ENCODE measurements around the gene DYNC2H1. TPM values are rescaled to one million over a fixed set of nuclear protein-coding genes. Genes with fewer than 3 reads are reported as not detected.

Gene DYNC2H1
- total RNA-seq, 1 experiment from 2014 or later, result 17.2 TPM

DNA sequence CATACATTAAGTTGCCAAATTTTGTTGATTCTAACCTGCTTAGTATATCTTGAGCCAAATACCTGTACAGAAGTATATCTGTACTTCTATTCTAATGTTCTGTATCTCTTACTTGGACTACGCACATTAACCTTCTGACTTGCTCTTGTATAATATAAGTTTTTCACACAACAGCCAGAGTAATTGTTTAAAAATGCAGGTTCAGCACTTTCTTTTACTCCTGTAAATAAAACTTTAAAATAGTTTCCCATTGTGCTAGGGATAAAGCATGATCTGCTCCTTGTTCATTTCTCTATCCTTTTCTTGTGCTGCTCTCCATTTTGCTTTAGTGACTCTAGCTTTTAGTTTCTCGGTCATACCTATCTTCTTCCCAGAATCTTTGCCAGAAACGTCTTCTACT is 48.3 kb downstream of the DYNC2H1 start:
- DNase-seq (ENCODE audit: low spot score) (no peak), ATAC-seq (no peak)
- peaks cover 8% of the 10 kb centered on the region for H3K36me3 Mint-ChIP-seq
- ChIA-PET CTCF (interaction anchor here (0.5 kb wide), 1 partner anchor 325 kb away, joined by 4 read pairs; no protein-coding TSS in a partner anchor), POLR2A (no interaction called here)
- no peaks in the 10 kb centered on the region for H3K9me3 Mint-ChIP-seq
- H3K4me3 Mint-ChIP-seq, result no peak overlapping the region
- no peaks in the 10 kb centered on the region for H3K27me3 Mint-ChIP-seq (ENCODE audit: low read depth)
- H3K4me1 Mint-ChIP-seq, result no peaks in the 10 kb centered on the region
- TF ChIP-seq, protein P1, sequence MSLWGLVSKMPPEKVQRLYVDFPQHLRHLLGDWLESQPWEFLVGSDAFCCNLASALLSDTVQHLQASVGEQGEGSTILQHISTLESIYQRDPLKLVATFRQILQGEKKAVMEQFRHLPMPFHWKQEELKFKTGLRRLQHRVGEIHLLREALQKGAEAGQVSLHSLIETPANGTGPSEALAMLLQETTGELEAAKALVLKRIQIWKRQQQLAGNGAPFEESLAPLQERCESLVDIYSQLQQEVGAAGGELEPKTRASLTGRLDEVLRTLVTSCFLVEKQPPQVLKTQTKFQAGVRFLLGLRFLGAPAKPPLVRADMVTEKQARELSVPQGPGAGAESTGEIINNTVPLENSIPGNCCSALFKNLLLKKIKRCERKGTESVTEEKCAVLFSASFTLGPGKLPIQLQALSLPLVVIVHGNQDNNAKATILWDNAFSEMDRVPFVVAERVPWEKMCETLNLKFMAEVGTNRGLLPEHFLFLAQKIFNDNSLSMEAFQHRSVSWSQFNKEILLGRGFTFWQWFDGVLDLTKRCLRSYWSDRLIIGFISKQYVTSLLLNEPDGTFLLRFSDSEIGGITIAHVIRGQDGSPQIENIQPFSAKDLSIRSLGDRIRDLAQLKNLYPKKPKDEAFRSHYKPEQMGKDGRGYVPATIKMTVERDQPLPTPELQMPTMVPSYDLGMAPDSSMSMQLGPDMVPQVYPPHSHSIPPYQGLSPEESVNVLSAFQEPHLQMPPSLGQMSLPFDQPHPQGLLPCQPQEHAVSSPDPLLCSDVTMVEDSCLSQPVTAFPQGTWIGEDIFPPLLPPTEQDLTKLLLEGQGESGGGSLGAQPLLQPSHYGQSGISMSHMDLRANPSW (CRISPR knock-in tag; conservative IDR thresholded peaks at IDR 0.05; ENCODE audit: low read depth), result no peak
- no peak for TF ChIP-seq CREB1 (CRISPR knock-in tag; IDR thresholded peaks at IDR 0.05)
- no peak for TF ChIP-seq CBFB (CRISPR knock-in tag; IDR thresholded peaks at IDR 0.05; ENCODE audit: low read depth)
- TF ChIP-seq NFYB (CRISPR knock-in tag; conservative IDR thresholded peaks at IDR 0.05; ENCODE audit: low read depth), result no peak
- no peak for TF ChIP-seq NR3C1 (CRISPR knock-in tag; conservative IDR thresholded peaks at IDR 0.05; ENCODE audit: low read depth)
- TF ChIP-seq SMAD4 (CRISPR knock-in tag; IDR thresholded peaks at IDR 0.05), result no peak
- no peak for TF ChIP-seq ESRRA (CRISPR knock-in tag; IDR thresholded peaks at IDR 0.05; ENCODE audit: borderline replicate concordance)
- TF ChIP-seq, protein P2, sequence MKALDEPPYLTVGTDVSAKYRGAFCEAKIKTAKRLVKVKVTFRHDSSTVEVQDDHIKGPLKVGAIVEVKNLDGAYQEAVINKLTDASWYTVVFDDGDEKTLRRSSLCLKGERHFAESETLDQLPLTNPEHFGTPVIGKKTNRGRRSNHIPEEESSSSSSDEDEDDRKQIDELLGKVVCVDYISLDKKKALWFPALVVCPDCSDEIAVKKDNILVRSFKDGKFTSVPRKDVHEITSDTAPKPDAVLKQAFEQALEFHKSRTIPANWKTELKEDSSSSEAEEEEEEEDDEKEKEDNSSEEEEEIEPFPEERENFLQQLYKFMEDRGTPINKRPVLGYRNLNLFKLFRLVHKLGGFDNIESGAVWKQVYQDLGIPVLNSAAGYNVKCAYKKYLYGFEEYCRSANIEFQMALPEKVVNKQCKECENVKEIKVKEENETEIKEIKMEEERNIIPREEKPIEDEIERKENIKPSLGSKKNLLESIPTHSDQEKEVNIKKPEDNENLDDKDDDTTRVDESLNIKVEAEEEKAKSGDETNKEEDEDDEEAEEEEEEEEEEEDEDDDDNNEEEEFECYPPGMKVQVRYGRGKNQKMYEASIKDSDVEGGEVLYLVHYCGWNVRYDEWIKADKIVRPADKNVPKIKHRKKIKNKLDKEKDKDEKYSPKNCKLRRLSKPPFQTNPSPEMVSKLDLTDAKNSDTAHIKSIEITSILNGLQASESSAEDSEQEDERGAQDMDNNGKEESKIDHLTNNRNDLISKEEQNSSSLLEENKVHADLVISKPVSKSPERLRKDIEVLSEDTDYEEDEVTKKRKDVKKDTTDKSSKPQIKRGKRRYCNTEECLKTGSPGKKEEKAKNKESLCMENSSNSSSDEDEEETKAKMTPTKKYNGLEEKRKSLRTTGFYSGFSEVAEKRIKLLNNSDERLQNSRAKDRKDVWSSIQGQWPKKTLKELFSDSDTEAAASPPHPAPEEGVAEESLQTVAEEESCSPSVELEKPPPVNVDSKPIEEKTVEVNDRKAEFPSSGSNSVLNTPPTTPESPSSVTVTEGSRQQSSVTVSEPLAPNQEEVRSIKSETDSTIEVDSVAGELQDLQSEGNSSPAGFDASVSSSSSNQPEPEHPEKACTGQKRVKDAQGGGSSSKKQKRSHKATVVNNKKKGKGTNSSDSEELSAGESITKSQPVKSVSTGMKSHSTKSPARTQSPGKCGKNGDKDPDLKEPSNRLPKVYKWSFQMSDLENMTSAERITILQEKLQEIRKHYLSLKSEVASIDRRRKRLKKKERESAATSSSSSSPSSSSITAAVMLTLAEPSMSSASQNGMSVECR (CRISPR knock-in tag; IDR thresholded peaks at IDR 0.05; ENCODE audit: borderline replicate concordance), result no peak
- TF ChIP-seq FOXJ3 (CRISPR knock-in tag; IDR thresholded peaks at IDR 0.05; ENCODE audit: borderline replicate concordance), result no peak
- TF ChIP-seq ATF1 (CRISPR knock-in tag; IDR thresholded peaks at IDR 0.05), result no peak
- TF ChIP-seq, protein P3, sequence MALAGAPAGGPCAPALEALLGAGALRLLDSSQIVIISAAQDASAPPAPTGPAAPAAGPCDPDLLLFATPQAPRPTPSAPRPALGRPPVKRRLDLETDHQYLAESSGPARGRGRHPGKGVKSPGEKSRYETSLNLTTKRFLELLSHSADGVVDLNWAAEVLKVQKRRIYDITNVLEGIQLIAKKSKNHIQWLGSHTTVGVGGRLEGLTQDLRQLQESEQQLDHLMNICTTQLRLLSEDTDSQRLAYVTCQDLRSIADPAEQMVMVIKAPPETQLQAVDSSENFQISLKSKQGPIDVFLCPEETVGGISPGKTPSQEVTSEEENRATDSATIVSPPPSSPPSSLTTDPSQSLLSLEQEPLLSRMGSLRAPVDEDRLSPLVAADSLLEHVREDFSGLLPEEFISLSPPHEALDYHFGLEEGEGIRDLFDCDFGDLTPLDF (CRISPR knock-in tag; IDR thresholded peaks at IDR 0.05), result no peak
- no peak for TF ChIP-seq TP53 (CRISPR knock-in tag; IDR thresholded peaks at IDR 0.05)
- TF ChIP-seq, protein P4, sequence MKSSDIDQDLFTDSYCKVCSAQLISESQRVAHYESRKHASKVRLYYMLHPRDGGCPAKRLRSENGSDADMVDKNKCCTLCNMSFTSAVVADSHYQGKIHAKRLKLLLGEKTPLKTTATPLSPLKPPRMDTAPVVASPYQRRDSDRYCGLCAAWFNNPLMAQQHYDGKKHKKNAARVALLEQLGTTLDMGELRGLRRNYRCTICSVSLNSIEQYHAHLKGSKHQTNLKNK (CRISPR knock-in tag; IDR thresholded peaks at IDR 0.05), result no peak
- TF ChIP-seq, protein P5, sequence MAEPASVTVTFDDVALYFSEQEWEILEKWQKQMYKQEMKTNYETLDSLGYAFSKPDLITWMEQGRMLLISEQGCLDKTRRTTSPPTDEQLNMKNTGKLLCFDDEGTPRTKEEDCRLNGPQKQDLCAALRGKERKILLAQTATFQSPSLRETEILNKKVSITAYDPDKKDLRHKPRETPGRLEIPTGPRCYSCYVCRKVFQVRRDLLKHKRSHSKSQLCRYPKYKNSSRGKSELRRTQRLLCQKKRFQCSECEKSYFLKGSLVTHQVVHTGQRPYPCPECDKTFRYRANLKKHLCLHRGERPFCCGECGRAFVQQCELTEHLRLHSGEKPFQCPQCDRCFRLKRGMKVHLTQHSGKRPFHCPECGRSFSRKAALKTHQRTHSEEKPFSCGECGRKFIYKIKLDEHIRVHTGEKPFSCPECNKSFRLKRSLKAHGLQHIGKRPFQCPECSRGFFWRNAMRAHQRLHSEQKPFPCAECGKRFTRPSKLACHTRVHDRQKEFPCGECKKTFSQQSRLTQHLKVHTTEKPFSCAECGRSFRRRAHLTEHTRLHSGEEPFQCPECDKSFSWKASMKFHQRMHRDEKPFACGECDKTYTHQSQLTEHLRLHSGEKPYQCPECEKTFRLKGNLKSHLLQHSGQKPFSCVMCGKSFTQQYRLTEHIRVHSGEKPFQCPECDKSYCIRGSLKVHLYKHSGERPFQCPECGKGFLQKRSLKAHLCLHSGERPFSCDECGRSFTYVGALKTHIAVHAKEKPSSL (CRISPR knock-in tag; conservative IDR thresholded peaks at IDR 0.05), result no peak
- TF ChIP-seq JUN (CRISPR knock-in tag; IDR thresholded peaks at IDR 0.05), result no peak
- no peak for TF ChIP-seq EMX1 (CRISPR knock-in tag; IDR thresholded peaks at IDR 0.05)
- TF ChIP-seq, protein P6, sequence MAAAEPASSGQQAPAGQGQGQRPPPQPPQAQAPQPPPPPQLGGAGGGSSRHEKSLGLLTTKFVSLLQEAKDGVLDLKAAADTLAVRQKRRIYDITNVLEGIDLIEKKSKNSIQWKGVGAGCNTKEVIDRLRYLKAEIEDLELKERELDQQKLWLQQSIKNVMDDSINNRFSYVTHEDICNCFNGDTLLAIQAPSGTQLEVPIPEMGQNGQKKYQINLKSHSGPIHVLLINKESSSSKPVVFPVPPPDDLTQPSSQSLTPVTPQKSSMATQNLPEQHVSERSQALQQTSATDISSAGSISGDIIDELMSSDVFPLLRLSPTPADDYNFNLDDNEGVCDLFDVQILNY (CRISPR knock-in tag; IDR thresholded peaks at IDR 0.05), result no peak
- no peak for TF ChIP-seq TEAD1 (CRISPR knock-in tag; IDR thresholded peaks at IDR 0.05)
- H3K27ac Mint-ChIP-seq, result no peak overlapping the region

Data from WTC11 (cell line).